Activated B cell treated with CpG ODN at 0.5 μM for 24 hours (primary cell): ENCODE measurements around the gene USH1G. TPM values are rescaled to one million over a fixed set of nuclear protein-coding genes. Genes with fewer than 3 reads are reported as not detected.

Experiments
- ATAC-seq: fragments of 200-7000 bp; cut with Tn5 transposase; one replicate; pipeline ENCODE4 v1.10.0; 2021; ENCODE audit warnings: low read depth, mild to moderate bottlenecking, moderate library complexity
- CTCF ChIA-PET: fragments of 350-600 bp; sonication (Branson Sonifier 250); formaldehyde crosslinking; loops from one replicate; lab custom pipeline; 2021; ENCODE audit warnings: antibody characterized with exemption; lab: Charles Lee
- POLR2A ChIA-PET: fragments of 350-600 bp; sonication (Branson Sonifier 250); formaldehyde crosslinking; loops from one replicate; lab custom pipeline; 2021; ENCODE audit warnings: antibody characterized with exemption; lab: Charles Lee
- DNase-seq: peaks from one replicate; pipeline ENCODE4 v3.0.0; 2022
- H3K27ac Mint-ChIP-seq: one replicate; pipeline ENCODE4 v1.8.0; 2020; ENCODE audit warnings: mixed read lengths
- H3K27me3 Mint-ChIP-seq: one replicate; pipeline ENCODE4 v1.8.0; 2021; ENCODE audit warnings: mixed read lengths
- H3K36me3 Mint-ChIP-seq: one replicate; pipeline ENCODE4 v1.8.0; 2021; ENCODE audit warnings: low read depth, mixed read lengths
- H3K4me1 Mint-ChIP-seq: one replicate; pipeline ENCODE4 v1.8.0; 2021; ENCODE audit warnings: mixed read lengths
- H3K4me3 Mint-ChIP-seq: one replicate; pipeline ENCODE4 v1.8.0; 2020; ENCODE audit warnings: mild to moderate bottlenecking, mixed read lengths
- H3K9me3 Mint-ChIP-seq: one replicate; pipeline ENCODE4 v1.8.0; 2020; ENCODE audit warnings: mixed read lengths
- intact Hi-C: fragments of 100-400 bp; cut with micrococcal nuclease; formaldehyde crosslinking; loops from one replicate; pipeline ENCODE4 v1.15.1; 2024
- total RNA-seq: library from RNA; stranded (reverse); gene quantifications from 2 replicates; pipeline ENCODE4 v1.2.3, GENCODE V29; 2022
- TF ChIP-seq, protein P1 (sequence below): fragments of 200-600 bp; IDR thresholded peaks from one replicate; pipeline ENCODE4 v1.8.0; 2022; ENCODE audit warnings: antibody characterized with exemption, mild to moderate bottlenecking

The USH1G gene
- total RNA-seq, 1 donor from 2014 or later = not detected

- ATAC-seq (no peak), DNase-seq (no peak)
- peaks cover 5% of the 10 kb centered on the region for H3K4me1 Mint-ChIP-seq
- intact Hi-C loops = no loop called here
- POLR2A ChIA-PET = interaction anchor here (0.7 kb wide), 1 partner anchor 60 kb away, joined by 8 read pairs; no protein-coding TSS in a partner anchor
- H3K9me3 Mint-ChIP-seq = no peaks in the 10 kb centered on the region
- TF ChIP-seq, protein P1, sequence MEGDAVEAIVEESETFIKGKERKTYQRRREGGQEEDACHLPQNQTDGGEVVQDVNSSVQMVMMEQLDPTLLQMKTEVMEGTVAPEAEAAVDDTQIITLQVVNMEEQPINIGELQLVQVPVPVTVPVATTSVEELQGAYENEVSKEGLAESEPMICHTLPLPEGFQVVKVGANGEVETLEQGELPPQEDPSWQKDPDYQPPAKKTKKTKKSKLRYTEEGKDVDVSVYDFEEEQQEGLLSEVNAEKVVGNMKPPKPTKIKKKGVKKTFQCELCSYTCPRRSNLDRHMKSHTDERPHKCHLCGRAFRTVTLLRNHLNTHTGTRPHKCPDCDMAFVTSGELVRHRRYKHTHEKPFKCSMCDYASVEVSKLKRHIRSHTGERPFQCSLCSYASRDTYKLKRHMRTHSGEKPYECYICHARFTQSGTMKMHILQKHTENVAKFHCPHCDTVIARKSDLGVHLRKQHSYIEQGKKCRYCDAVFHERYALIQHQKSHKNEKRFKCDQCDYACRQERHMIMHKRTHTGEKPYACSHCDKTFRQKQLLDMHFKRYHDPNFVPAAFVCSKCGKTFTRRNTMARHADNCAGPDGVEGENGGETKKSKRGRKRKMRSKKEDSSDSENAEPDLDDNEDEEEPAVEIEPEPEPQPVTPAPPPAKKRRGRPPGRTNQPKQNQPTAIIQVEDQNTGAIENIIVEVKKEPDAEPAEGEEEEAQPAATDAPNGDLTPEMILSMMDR = no peak
- no peaks in the 10 kb centered on the region for H3K36me3 Mint-ChIP-seq
- CTCF ChIA-PET = interaction anchor here (1.2 kb wide), 1 partner anchor 88 kb away, joined by 3 read pairs; no protein-coding TSS in a partner anchor
- H3K4me3 Mint-ChIP-seq = no peak overlapping the region
- no peak overlapping the region for H3K27ac Mint-ChIP-seq
- peaks cover 7% of the 10 kb centered on the region for H3K27me3 Mint-ChIP-seq
These were observed 44.4 kb downstream of the USH1G start for GRCh38 chr17:74878658-74879057.

GRCh38 chr17:74877592-74878548, 45.2 kb downstream of the USH1G start:
- Mint-ChIP-seq H3K27ac (no peak overlapping the region), H3K27me3 (peaks cover 4% of the 10 kb centered on the region), H3K9me3 (no peaks in the 10 kb centered on the region), H3K4me1 (peaks cover 10% of the 10 kb centered on the region), H3K36me3 (no peaks in the 10 kb centered on the region), H3K4me3 (no peak overlapping the region)
- intact Hi-C loops = no loop called here
- ChIA-PET CTCF (interaction anchor here (1.2 kb wide), 1 partner anchor 87 kb away, joined by 3 read pairs; no protein-coding TSS in a partner anchor), POLR2A (interaction anchor here (0.7 kb wide), 1 partner anchor 83 kb away, joined by 5 read pairs; no protein-coding TSS in a partner anchor)
- ATAC-seq (no peak), DNase-seq (no peak)
- TF ChIP-seq, protein P1 = no peak

- Mint-ChIP-seq H3K4me3 (no peak overlapping the region), H3K36me3 (no peaks in the 10 kb centered on the region), H3K27ac (no peak overlapping the region), H3K27me3 (peaks cover 4% of the 10 kb centered on the region), H3K4me1 (peaks cover 22% of the 10 kb centered on the region), H3K9me3 (no peaks in the 10 kb centered on the region)
- intact Hi-C loops = no loop called here
- DNase-seq (no peak), ATAC-seq (no peak)
- CTCF ChIA-PET = no interaction called here
- TF ChIP-seq, protein P1 = no peak
- POLR2A ChIA-PET = interaction anchor here (0.7 kb wide), 1 partner anchor 194 kb away, joined by 6 read pairs; no protein-coding TSS in a partner anchor
These were observed 47.0 kb downstream of the USH1G start for GRCh38 chr17:74875977-74876593.

- H3K4me3 Mint-ChIP-seq = no peak overlapping the region
- no peak overlapping the region for H3K27ac Mint-ChIP-seq
- no peak for DNase-seq
- H3K36me3 Mint-ChIP-seq = no peaks in the 10 kb centered on the region
- CTCF ChIA-PET = no interaction called here
- H3K27me3 Mint-ChIP-seq = peaks cover 4% of the 10 kb centered on the region
- intact Hi-C loops = no loop called here
- POLR2A ChIA-PET = no interaction called here
- TF ChIP-seq, protein P1 = no peak
- peaks cover 22% of the 10 kb centered on the region for H3K4me1 Mint-ChIP-seq
- no peaks in the 10 kb centered on the region for H3K9me3 Mint-ChIP-seq
- no peak for ATAC-seq
These were observed 47.7 kb downstream of the USH1G start for GRCh38 chr17:74875155-74875976.
